ENCODE results near the gene ADCY1.
A peak's percentile ranks its signal among the peaks of the same experiment; 100 is the strongest.
"Not testable (repeated sequence)": the region's sequence is repeated elsewhere in the genome, so short reads cannot be mapped to it uniquely, and the experiment has no call there.

ADCY1 gene

GRCh38 chr7:45759464-45759863, 185.3 kb downstream of the ADCY1 start:
- DNase-seq (ENCODE audit: low read depth in 2 of 2): not testable (repeated sequence)

- DNase-seq (ENCODE audit: low read depth in 2 of 2): not testable (repeated sequence)
Measured at GRCh38 chr7:45761545-45762205, 187.5 kb downstream of the ADCY1 start.

GRCh38 chr7:45762225-45762994, 188.2 kb downstream of the ADCY1 start:
- DNase-seq (ENCODE audit: low read depth in 2 of 2): not testable (repeated sequence)

GRCh38 chr7:45768516-45769394, 194.6 kb downstream of the ADCY1 start:
- peak; percentile 96 to 97 for DNase-seq (ENCODE audit: low read depth in 2 of 2)

GRCh38 chr7:45769626-45770025, 195.5 kb downstream of the ADCY1 start:
- not testable (repeated sequence) for DNase-seq (ENCODE audit: low read depth in 2 of 2)

Data from stimulated activated CD8-positive, alpha-beta memory T cell treated with anti-CD3 and anti-CD28 coated beads, Interleukin-2, amount 100 ng/mL, for 1 hour (primary cell).